ENCODE results near the gene CPN2.

Gene CPN2

DNA sequence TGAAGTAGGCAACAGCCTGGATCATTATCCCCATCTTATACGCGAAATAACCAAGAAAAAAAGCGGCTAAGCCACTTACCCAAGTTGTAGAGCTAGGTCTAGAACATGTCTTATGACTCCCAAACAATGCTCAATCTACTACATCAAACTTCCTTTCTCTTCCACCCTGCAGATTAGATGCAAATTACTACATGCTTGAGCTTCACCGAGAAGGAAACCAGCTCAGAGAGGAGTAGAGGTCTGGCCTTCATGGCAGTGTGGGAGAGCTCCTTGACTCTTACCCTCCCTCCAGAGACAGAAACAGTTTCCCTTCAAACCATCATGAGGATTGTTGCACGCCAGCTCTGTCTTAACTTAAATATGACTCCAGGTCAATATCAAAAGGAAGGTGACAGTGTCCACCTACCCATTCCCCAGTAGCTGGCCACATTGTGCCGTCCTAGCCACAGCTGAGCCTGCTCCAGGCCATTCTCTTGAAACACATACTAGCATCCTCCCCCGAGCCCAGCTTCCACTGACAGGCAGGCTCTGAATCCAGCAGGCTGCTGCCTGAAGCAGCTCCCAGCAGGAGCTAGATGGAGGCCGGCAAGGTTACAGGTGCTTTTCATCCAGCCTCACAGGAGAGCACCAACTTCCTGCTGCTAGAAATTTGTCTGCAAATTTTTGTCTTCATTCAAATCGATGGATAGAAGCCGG is 56.8 kb downstream of the CPN2 start:
- no peak for DNase-seq (ENCODE audit: low read depth)

DNA sequence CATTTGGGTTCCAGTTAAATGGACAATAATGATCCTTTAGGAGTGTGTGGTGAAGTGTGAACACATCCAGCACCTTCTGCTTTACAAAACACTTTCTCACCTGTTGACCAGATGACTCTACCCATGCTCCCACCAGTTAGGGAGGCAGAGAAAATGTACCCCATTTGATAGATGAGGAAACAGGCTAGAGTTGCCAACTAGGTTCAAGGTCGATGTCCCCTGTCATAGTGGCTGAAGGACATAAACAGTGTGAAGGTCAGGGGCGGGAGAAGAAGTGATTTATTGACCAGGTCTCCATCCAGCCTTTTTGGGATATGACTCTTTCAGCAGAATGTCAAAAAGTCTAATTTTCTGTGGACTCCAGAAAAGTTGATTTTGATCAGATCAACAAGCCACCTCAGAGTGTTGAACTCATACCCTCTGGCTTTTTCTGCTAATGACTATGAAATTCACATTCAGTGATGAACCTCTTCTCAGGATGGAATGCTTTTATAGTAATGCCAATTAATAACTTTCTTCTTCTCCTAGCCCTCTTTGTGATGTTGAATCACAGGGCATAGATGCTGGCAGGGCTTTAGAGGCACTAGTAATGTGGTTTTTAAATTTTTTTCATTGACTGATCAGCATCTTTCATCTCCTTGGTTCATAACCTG is 57.5 kb downstream of the CPN2 start:
- DNase-seq (ENCODE audit: low read depth), result no peak

- no peak for DNase-seq (ENCODE audit: low read depth)
Measured at GRCh38 chr3:194292331-194292730, 58.8 kb downstream of the CPN2 start.
